ENCODE measurements around the gene TRPV3. TPM values are rescaled to one million over a fixed set of nuclear protein-coding genes. Genes with fewer than 3 reads are reported as not detected.

The TRPV3 gene
- total RNA-seq, 1 experiment from 2014 or later: 0.35 TPM

- no peak overlapping the region for H3K4me3 Mint-ChIP-seq
- ChIA-PET POLR2A (no interaction called here), CTCF (no interaction called here)
- H3K27me3 Mint-ChIP-seq (ENCODE audit: low read depth): no peaks in the 10 kb centered on the region
- H3K9me3 Mint-ChIP-seq: no peaks in the 10 kb centered on the region
- no peak for TF ChIP-seq KAT7 (CRISPR knock-in tag; IDR thresholded peaks at IDR 0.05; ENCODE audit: borderline replicate concordance)
- no peak for TF ChIP-seq SOX15 (CRISPR knock-in tag; IDR thresholded peaks at IDR 0.05)
- no peak for TF ChIP-seq PRRX2 (CRISPR knock-in tag; IDR thresholded peaks at IDR 0.05)
- no peak for TF ChIP-seq ZNF671 (CRISPR knock-in tag; IDR thresholded peaks at IDR 0.05)
- no peak for TF ChIP-seq EMX1 (CRISPR knock-in tag; IDR thresholded peaks at IDR 0.05)
- no peak for TF ChIP-seq ZNF416 (CRISPR knock-in tag; IDR thresholded peaks at IDR 0.05)
- no peak for DNase-seq (ENCODE audit: low spot score)
- H3K36me3 Mint-ChIP-seq: peaks cover 9% of the 10 kb centered on the region
- no peak for ATAC-seq
- H3K27ac Mint-ChIP-seq: no peak overlapping the region
- H3K4me1 Mint-ChIP-seq: no peaks in the 10 kb centered on the region
These were observed 28.2 kb upstream of the TRPV3 start for GRCh38 chr17:3585826-3586225.

DNA sequence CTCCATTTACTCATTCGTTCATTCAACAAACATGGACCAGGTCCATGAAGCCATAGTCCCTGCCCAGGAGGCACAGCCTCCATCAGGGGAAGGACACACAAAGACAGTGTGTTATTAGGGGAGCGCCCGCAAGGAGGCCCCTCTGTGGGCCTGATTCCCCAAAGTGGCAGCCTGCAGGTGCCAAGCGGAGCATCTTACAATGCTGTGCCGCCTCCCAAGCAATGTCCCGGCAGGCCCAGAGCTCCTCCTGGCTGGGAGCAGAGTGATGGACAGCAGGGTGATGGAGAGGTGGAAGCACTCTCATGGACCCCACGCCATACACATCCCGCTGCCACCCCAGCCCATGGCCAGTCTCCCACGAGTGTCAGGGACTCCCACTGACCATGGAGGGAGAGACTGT, 25.8 kb upstream of the TRPV3 start:
- H3K4me1 Mint-ChIP-seq: no peaks in the 10 kb centered on the region
- peaks cover 4% of the 10 kb centered on the region; the same call in 1 of the 2 replicates for H3K9me3 Mint-ChIP-seq
- ChIA-PET POLR2A (no interaction called here), CTCF (interaction anchor here (1.3 kb wide), 1 partner anchor 19 kb away, joined by 5 read pairs; no protein-coding TSS in a partner anchor)
- H3K27me3 Mint-ChIP-seq (ENCODE audit: low read depth): no peaks in the 10 kb centered on the region
- no peak for ATAC-seq
- TF ChIP-seq MYBL2 (CRISPR knock-in tag; IDR thresholded peaks at IDR 0.05) (no peak), AR (CRISPR knock-in tag; IDR thresholded peaks at IDR 0.05) (no peak), E2F5 (CRISPR knock-in tag; IDR thresholded peaks at IDR 0.05) (no peak), IRF2 (CRISPR knock-in tag; IDR thresholded peaks at IDR 0.05; ENCODE audit: borderline replicate concordance, low read depth) (no peak), TCF7 (CRISPR knock-in tag; IDR thresholded peaks at IDR 0.05; ENCODE audit: low read depth) (no peak), NFE2L1 (CRISPR knock-in tag; IDR thresholded peaks at IDR 0.05) (no peak), ZNF425 (CRISPR knock-in tag; conservative IDR thresholded peaks at IDR 0.05) (no peak)
- TF ChIP-seq, protein P1, sequence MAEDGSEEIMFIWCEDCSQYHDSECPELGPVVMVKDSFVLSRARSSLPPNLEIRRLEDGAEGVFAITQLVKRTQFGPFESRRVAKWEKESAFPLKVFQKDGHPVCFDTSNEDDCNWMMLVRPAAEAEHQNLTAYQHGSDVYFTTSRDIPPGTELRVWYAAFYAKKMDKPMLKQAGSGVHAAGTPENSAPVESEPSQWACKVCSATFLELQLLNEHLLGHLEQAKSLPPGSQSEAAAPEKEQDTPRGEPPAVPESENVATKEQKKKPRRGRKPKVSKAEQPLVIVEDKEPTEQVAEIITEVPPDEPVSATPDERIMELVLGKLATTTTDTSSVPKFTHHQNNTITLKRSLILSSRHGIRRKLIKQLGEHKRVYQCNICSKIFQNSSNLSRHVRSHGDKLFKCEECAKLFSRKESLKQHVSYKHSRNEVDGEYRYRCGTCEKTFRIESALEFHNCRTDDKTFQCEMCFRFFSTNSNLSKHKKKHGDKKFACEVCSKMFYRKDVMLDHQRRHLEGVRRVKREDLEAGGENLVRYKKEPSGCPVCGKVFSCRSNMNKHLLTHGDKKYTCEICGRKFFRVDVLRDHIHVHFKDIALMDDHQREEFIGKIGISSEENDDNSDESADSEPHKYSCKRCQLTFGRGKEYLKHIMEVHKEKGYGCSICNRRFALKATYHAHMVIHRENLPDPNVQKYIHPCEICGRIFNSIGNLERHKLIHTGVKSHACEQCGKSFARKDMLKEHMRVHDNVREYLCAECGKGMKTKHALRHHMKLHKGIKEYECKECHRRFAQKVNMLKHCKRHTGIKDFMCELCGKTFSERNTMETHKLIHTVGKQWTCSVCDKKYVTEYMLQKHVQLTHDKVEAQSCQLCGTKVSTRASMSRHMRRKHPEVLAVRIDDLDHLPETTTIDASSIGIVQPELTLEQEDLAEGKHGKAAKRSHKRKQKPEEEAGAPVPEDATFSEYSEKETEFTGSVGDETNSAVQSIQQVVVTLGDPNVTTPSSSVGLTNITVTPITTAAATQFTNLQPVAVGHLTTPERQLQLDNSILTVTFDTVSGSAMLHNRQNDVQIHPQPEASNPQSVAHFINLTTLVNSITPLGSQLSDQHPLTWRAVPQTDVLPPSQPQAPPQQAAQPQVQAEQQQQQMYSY (CRISPR knock-in tag; IDR thresholded peaks at IDR 0.05): no peak
- TF ChIP-seq, protein P2, sequence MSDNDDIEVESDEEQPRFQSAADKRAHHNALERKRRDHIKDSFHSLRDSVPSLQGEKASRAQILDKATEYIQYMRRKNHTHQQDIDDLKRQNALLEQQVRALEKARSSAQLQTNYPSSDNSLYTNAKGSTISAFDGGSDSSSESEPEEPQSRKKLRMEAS (CRISPR knock-in tag; IDR thresholded peaks at IDR 0.05): no peak
- TF ChIP-seq, protein P3, sequence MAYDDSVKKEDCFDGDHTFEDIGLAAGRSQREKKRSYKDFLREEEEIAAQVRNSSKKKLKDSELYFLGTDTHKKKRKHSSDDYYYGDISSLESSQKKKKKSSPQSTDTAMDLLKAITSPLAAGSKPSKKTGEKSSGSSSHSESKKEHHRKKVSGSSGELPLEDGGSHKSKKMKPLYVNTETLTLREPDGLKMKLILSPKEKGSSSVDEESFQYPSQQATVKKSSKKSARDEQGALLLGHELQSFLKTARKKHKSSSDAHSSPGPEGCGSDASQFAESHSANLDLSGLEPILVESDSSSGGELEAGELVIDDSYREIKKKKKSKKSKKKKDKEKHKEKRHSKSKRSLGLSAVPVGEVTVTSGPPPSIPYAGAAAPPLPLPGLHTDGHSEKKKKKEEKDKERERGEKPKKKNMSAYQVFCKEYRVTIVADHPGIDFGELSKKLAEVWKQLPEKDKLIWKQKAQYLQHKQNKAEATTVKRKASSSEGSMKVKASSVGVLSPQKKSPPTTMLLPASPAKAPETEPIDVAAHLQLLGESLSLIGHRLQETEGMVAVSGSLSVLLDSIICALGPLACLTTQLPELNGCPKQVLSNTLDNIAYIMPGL (CRISPR knock-in tag; IDR thresholded peaks at IDR 0.05): no peak
- H3K27ac Mint-ChIP-seq: no peak overlapping the region
- peaks cover 10% of the 10 kb centered on the region for H3K36me3 Mint-ChIP-seq
- no peak for DNase-seq (ENCODE audit: low spot score)
- no peak overlapping the region for H3K4me3 Mint-ChIP-seq
